Measurements from ENCODE around the gene RPL10A.

- TF ChIP-seq CTCF (IDR thresholded peaks at IDR 0.05 in 8 of 11, conservative IDR thresholded peaks at IDR 0.05 in 3 of 11) (no peak), POLR2A (IDR thresholded peaks at IDR 0.05) (no peak)
Measured at GRCh38 chr6:35470663-35471120, 2.5 kb downstream of the RPL10A start.

All from spleen (tissue), 7 donors.